Central memory CD8-positive, alpha-beta T cell (primary cell): Measurements from ENCODE around the gene COL6A1.

ENCODE experiments used
- ATAC-seq: fragments of 150-1000 bp; cut with Tn5 transposase; replicated peaks from 2 replicates; pipeline ENCODE4 v1.10.0; 2022; ENCODE audit warnings: mild to moderate bottlenecking, moderate FRiP score, moderate number of reproducible peaks; ENCODE audit not compliant: poor library complexity, severe bottlenecking; ENCODE audit errors: extremely low read depth
- DNase-seq, 2 donors: peaks; one replicate each; pipeline ENCODE4 v3.0.0; 2021; ENCODE audit warnings: low spot score in 2 of 2
- H3K27ac Mint-ChIP-seq: one replicate; pipeline ENCODE4 v1.8.0; 2022; ENCODE audit warnings: low read depth, mild to moderate bottlenecking, moderate library complexity, mixed read lengths
- H3K27me3 Mint-ChIP-seq: one replicate; pipeline ENCODE4 v1.8.0; 2022; ENCODE audit warnings: mixed read lengths
- H3K36me3 Mint-ChIP-seq: one replicate; pipeline ENCODE4 v1.8.0; 2022; ENCODE audit warnings: mild to moderate bottlenecking, moderate library complexity, mixed read lengths; ENCODE audit not compliant: insufficient read depth
- H3K4me1 Mint-ChIP-seq: one replicate; pipeline ENCODE4 v1.8.0; 2022; ENCODE audit warnings: mixed read lengths
- H3K4me3 Mint-ChIP-seq: one replicate; pipeline ENCODE4 v1.8.0; 2022; ENCODE audit warnings: mild to moderate bottlenecking, moderate library complexity, mixed read lengths
- H3K9me3 Mint-ChIP-seq: one replicate; pipeline ENCODE4 v1.8.0; 2022; ENCODE audit warnings: mixed read lengths

The COL6A1 gene

GRCh38 chr21:45940621-45941337 is 40.8 kb upstream of the COL6A1 start:
- H3K4me3 Mint-ChIP-seq = no peak overlapping the region
- DNase-seq (no peak), ATAC-seq (no peak)
- no peaks in the 10 kb centered on the region for H3K9me3 Mint-ChIP-seq
- H3K36me3 Mint-ChIP-seq = no peaks in the 10 kb centered on the region
- no peaks in the 10 kb centered on the region for H3K4me1 Mint-ChIP-seq
- peaks cover 15% of the 10 kb centered on the region for H3K27me3 Mint-ChIP-seq
- H3K27ac Mint-ChIP-seq = no peak overlapping the region

DNA sequence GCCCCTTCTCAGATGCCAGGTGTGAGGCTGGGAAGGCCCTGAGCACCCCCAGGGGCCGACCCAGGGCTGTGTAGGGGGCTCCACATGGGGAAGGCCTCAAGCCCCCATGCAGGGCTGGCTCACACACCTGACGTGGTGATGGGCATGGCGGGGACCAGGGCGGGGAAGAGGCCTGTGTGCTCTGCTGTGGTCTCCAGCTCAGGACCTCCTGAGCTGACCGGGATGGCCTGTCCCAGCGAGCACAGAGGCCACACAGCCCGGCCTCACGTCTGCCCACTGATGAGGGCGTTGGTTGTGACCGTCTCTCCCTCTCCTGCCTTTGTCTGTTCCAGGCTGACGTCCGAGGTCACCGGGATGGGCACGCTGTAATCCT is 40.2 kb upstream of the COL6A1 start:
- Mint-ChIP-seq H3K4me3 (no peak overlapping the region), H3K4me1 (no peaks in the 10 kb centered on the region), H3K9me3 (no peaks in the 10 kb centered on the region), H3K27ac (no peak overlapping the region), H3K27me3 (peaks cover 15% of the 10 kb centered on the region), H3K36me3 (no peaks in the 10 kb centered on the region)
- ATAC-seq (no peak), DNase-seq (no peak)

DNA sequence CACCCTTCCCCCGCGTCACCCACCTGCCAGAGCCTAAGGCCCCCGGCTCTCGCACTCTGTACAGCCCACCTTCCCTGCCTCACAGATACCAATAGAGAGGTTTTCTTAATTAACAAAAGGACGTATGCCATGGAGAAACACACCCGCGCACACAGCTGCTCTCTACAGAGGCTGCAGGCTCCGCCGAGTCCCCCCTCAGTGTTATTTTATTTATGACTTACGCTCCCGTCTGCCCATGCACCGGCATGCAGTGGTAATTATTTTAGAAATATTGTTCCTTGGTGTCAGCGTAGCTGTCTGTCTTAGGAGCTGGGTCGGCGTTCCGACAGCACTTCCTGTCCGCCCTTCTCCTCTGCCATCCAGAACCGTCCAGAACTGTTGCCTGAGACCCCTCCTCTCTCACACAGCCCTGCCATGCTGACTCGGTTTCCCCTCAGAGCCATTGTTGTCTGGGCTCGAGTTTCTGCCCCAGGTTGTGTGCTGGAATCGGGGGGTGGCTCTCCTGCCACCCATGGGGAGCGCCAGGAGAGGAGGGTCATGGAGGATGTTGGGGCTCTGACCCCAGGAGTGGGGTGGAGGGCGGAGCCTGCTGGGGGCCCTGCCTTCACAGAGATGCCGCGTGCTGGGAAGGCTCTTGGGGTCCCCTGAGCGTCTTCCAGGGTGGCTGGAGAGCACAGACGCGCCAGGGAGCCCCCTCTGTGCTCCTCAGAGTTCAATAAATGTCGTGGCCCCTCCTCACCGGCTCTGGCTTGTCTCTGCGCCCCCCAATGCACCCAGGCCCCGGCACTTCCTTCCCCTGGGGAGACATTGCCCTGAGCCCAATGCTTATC is 39.6 kb upstream of the COL6A1 start:
- H3K4me3 Mint-ChIP-seq = no peak overlapping the region
- H3K36me3 Mint-ChIP-seq = no peaks in the 10 kb centered on the region
- peaks cover 15% of the 10 kb centered on the region for H3K27me3 Mint-ChIP-seq
- no peak for DNase-seq
- no peaks in the 10 kb centered on the region for H3K4me1 Mint-ChIP-seq
- no peaks in the 10 kb centered on the region for H3K9me3 Mint-ChIP-seq
- no peak for ATAC-seq
- H3K27ac Mint-ChIP-seq = no peak overlapping the region

DNA sequence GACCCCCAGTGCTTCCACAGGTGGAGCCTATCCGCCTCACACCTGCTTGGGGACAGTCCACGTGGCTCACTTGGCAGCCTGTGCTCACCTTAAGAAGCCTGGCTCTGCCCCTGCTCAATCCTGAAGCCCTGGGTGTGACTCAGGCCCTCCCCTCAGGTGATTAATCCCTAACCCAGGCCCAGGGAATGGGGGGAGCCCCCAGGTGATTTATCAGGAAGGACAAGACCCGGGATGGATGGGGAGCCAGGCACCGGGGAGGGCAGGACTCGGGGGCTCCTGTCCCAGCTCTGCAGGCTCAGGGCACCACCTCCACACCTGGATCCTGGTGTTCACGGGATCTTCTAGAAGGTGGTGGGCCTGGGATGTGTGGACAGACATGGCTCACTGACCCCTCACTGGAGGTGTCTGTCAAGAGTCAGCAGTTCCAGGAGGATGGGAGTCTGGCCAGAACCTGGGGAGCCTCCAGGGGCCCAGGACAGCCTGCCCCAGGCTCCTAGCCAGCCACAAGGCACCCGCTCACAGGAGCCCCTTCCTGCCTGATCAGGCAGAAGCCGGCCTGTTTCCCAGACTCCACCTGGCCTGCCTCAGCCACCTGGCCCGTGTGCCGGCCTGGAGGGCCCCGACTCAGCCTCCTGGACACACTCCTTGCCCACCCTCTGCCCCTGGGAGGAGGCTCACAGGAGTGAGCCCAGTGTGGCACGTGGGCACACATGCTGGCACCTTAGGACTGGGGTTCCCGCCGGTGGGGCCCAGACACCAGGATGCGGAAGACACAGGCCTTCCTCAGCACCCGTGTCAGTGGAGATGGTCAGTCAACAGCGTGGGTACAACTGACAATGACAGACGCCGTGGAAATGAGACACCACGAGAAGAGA is 38.6 kb upstream of the COL6A1 start:
- Mint-ChIP-seq H3K27ac (no peak overlapping the region), H3K4me3 (no peak overlapping the region)
- ATAC-seq = no peak

DNA sequence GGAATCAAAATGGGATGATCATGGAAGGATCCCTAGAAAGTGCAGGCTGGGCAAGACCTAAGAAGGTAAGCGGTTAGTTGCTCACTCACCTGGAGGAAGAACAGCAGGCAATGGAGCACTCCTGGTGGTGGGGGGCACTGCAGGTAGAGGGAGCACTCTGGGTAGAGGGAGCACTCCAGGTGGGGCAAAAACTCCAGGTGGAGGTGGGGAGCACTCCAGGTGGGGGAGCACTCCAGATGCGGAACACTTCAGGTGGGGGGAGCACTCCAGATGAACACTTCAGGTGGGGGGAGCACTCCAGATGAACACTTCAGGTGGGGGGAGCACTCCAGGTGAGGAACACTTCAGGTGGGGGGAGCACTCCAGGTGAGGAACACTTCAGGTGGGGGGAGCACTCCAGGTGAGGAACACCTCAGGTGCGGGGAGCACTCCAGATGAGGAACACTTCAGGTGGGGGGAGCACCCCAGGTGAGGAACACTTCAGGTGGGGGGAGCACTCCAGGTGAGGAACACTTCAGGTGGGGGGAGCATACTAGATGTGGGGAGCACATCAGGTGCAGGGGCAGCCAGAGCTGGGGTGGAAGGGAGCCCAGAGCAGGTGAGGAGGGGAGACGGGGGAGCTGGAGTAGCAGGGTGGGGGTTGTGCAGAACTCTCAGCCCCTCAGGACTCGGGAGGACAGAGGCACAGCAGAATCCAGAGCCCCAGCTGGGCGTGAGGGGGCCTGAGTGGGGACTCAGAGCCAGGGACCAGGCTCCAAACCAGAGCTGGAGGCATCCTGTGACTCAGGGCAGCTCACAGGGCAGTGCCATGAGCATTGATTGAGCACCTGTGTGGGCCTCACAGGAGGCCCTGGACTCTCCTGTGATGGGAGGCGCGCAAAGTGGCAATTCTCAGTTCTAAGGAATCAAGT is 37.7 kb upstream of the COL6A1 start:
- Mint-ChIP-seq H3K4me3 (no peak overlapping the region), H3K27ac (no peak overlapping the region), H3K27me3 (peaks cover 25% of the 10 kb centered on the region), H3K9me3 (no peaks in the 10 kb centered on the region), H3K4me1 (no peaks in the 10 kb centered on the region), H3K36me3 (no peaks in the 10 kb centered on the region)
- ATAC-seq = no peak
- DNase-seq = no peak

More for the DNA sequence above, 38.6 kb upstream of the COL6A1 start:
- Mint-ChIP-seq H3K36me3 (no peaks in the 10 kb centered on the region), H3K9me3 (no peaks in the 10 kb centered on the region), H3K4me1 (no peaks in the 10 kb centered on the region), H3K27me3 (peaks cover 16% of the 10 kb centered on the region)
- no peak for DNase-seq

DNA sequence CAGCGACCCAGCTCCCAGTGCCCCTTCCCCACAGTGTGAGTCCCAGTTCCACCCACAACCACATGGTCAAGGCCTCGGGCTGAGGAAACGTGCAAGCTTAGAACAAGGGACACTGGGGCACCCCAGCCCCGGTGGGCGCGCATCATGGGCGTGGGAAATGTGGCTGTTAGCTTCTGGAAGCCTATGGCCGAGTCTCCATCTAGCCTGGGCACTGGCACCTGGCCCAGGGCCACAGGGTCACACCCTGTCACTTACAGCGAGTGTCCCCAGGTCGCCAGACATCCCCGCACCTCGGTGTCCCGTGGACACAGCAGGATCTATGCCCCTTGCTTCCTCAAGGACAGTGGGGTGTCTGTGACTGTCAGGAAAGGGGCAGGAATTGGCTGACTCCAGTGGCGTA is 37.0 kb upstream of the COL6A1 start:
- no peaks in the 10 kb centered on the region for H3K9me3 Mint-ChIP-seq
- ATAC-seq = no peak
- no peaks in the 10 kb centered on the region for H3K36me3 Mint-ChIP-seq
- H3K4me3 Mint-ChIP-seq = no peak overlapping the region
- H3K27me3 Mint-ChIP-seq = peaks cover 29% of the 10 kb centered on the region
- no peaks in the 10 kb centered on the region for H3K4me1 Mint-ChIP-seq
- DNase-seq = no peak
- no peak overlapping the region for H3K27ac Mint-ChIP-seq

GRCh38 chr21:45945066-45945867 is 36.3 kb upstream of the COL6A1 start:
- Mint-ChIP-seq H3K27ac (no peak overlapping the region), H3K36me3 (no peaks in the 10 kb centered on the region), H3K4me3 (no peak overlapping the region), H3K4me1 (no peaks in the 10 kb centered on the region), H3K27me3 (peaks cover 29% of the 10 kb centered on the region), H3K9me3 (no peaks in the 10 kb centered on the region)
- ATAC-seq (no peak), DNase-seq (no peak)

DNA sequence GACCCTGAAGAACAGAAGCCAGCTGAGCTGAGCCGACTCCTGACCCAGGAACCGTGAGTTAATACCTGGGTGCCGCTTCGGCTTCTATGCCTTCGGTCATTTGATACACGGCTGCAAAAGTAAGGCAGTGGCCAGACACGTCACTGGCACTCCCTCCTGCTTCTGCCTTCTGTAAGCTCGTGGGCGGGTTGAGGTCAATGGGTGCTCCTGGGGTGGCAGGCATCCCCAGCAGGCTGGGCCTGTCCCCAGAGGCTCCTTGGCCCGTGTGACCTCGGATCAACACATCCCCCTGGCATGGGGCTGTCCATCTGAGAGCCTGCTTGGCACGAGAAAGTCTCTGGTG is 35.7 kb upstream of the COL6A1 start:
- Mint-ChIP-seq H3K9me3 (no peaks in the 10 kb centered on the region), H3K4me3 (no peak overlapping the region), H3K36me3 (no peaks in the 10 kb centered on the region), H3K4me1 (no peaks in the 10 kb centered on the region), H3K27me3 (peaks cover 33% of the 10 kb centered on the region), H3K27ac (no peak overlapping the region)
- DNase-seq = no peak
- ATAC-seq = no peak

DNA sequence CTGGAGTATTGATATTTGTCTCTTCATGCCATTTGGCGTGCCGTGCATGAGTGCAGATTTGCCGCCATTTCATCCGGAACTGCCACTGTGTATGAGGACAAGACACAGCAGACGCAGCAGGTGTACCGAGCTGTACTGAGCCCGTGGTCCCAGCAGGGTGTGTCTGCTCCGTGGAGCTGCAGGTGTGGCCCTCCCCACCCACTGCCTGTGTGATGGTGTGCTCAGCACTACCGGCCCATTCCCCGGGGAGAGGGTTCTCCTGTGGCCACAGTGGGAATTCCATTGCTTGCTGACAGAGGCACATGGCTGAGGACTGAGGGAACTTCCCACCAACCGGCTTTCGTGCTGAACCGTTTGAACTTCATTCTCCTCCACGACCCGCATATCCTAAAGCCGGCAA is 34.3 kb upstream of the COL6A1 start:
- DNase-seq (no peak), ATAC-seq (no peak)
- no peak overlapping the region for H3K27ac Mint-ChIP-seq
- H3K4me1 Mint-ChIP-seq = no peaks in the 10 kb centered on the region
- no peaks in the 10 kb centered on the region for H3K9me3 Mint-ChIP-seq
- no peaks in the 10 kb centered on the region for H3K36me3 Mint-ChIP-seq
- H3K4me3 Mint-ChIP-seq = no peak overlapping the region
- peaks cover 34% of the 10 kb centered on the region for H3K27me3 Mint-ChIP-seq

- Mint-ChIP-seq H3K9me3 (no peaks in the 10 kb centered on the region), H3K27ac (no peak overlapping the region), H3K36me3 (no peaks in the 10 kb centered on the region), H3K27me3 (peaks cover 34% of the 10 kb centered on the region), H3K4me1 (no peaks in the 10 kb centered on the region), H3K4me3 (no peak overlapping the region)
- DNase-seq = no peak
- ATAC-seq = no peak
These were observed 33.8 kb upstream of the COL6A1 start for GRCh38 chr21:45947716-45948255.

DNA sequence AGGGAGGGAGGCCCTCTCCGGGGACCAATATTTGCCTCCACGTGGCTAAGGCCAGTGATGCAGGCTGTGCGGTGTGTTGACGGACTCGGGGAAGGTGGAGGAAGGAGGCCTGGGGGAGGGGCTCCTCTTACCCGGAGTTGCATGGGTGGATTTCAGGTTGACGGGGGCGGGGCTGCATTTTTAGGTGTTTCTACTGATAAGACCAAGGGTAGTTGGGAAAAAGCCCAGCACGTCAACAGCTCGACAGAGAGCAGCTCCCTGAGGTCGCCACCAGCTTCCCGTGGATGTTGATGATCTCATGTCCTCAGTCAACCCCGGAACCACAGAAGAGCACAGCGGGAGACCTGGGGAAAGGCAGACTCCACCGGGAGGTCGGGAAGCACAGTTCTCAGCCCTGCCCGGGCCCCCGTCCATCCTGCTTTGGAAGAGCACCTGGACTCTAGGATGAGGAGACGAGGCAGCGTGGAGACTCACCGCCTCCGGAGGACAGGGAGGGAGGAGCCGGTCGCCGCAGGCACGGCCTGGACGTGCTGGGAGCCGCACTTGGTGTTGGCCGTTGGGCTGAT is 32.9 kb upstream of the COL6A1 start:
- H3K27ac Mint-ChIP-seq = no peak overlapping the region
- no peaks in the 10 kb centered on the region for H3K9me3 Mint-ChIP-seq
- H3K4me3 Mint-ChIP-seq = no peak overlapping the region
- no peak for ATAC-seq
- DNase-seq = no peak
- H3K36me3 Mint-ChIP-seq = no peaks in the 10 kb centered on the region
- no peaks in the 10 kb centered on the region for H3K4me1 Mint-ChIP-seq
- peaks cover 41% of the 10 kb centered on the region for H3K27me3 Mint-ChIP-seq
